SH-SY5Y (cell line): Measurements from ENCODE around the gene CCDC174.

Experiments used
- GATA2 ChIP-seq: IDR thresholded peaks from 2 replicates; pipeline ENCODE4 v1.6.1; 2011; ENCODE audit warnings: mild to moderate bottlenecking, low read depth, low read length
- GATA3 ChIP-seq: IDR thresholded peaks from 2 replicates; pipeline ENCODE4 v1.6.1; 2011; ENCODE audit warnings: low read depth, mild to moderate bottlenecking, low read length, moderate library complexity

- TF ChIP-seq GATA2 (no peak), GATA3 (no peak)
These were observed 48.1 kb downstream of the CCDC174 start for GRCh38 chr3:14699643-14700042.
